GM10847 (cell line): ENCODE measurements around the gene RBM26.

ENCODE experiments used
- POLR2A ChIP-seq: IDR thresholded peaks from 2 replicates; pipeline ENCODE4 v1.6.1; 2011; ENCODE audit not compliant: insufficient read length; ENCODE audit errors: extremely low read depth

Gene RBM26

GRCh38 chr13:79432992-79433391 is 26.9 kb upstream of the RBM26 start:
- no peak for TF ChIP-seq POLR2A

DNA sequence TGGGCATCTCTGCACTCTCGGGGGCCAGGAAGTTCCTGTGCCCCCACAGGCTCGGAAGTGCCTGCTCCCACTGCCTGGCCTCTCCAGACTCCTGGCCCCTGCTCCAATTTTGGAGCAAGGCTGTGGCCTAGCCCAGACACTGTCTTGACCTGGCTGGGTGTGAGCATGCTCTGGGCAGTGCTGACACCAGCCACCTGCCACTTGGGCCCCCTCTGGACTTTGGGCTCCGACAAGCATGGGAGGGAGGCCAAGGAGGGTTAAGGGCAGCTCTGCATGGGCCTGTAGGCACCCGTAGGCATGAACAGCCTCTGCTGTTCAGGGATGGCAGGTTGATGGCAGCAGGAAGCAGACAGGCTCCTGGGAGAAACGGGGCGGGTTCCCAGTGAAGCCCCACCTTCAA is 26.0 kb upstream of the RBM26 start:
- no peak for TF ChIP-seq POLR2A

- no peak for TF ChIP-seq POLR2A
These were observed 23.3 kb upstream of the RBM26 start for GRCh38 chr13:79429309-79429708.

DNA sequence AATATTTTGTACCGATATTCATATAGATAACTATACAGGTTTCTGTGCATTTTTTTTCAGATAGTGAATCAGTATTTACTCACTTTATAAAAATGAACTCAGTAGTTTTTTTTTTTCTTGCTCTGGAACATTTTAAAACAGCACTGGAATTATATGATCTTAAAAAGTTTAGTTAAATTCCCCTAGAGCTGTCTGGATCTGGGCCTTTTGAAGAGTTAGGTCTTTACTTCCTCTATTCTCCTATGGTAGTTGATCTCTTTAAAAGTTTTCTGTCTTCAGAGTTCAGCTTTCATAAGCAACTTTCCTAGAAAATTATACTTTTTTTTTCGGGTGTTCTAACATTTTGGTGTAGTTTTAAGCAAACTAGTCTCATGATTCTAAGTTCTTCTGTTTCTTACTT is 21.8 kb upstream of the RBM26 start:
- no peak for TF ChIP-seq POLR2A

DNA sequence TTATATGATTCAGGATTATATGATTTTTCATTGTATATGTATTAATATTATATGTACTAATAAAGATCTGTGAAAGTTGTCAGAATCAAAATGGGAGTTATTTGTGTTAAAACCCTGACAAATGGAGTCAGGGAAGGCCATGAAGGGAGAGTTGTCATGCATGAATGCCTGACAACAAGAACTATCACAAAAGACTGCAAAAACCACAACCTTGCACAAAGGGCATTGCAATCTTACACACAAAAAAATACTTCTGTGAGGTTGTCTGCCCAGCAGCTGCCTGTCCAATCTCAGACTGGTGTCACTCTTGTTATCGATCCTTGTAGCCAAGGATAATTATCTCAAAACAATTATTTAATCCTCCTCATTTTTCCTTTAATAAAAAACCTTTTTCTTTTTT is 21.2 kb upstream of the RBM26 start:
- no peak for TF ChIP-seq POLR2A

GRCh38 chr13:79423801-79424642 is 18.0 kb upstream of the RBM26 start:
- no peak for TF ChIP-seq POLR2A

- no peak for TF ChIP-seq POLR2A
These were observed 17.3 kb upstream of the RBM26 start for GRCh38 chr13:79423340-79423739.

DNA sequence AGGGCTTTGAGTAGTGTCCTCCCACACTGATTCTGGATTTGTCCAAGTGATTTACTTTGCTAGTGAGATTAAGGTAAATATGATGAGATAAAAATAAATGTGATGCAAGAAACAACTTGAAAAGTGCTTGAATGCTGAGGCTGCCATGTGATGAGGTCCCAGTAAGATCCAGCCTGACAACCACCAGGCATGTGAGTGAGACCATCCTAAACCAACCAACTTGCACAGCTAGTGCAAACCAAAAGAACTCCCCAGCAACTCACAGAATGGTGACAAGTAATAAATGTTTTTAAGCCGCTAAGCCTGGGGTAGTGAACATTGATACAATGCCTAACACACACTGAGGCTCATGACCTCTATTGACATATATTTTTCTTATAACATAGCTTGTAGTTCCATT is 13.3 kb upstream of the RBM26 start:
- no peak for TF ChIP-seq POLR2A

- no peak for TF ChIP-seq POLR2A
These were observed 11.7 kb upstream of the RBM26 start for GRCh38 chr13:79417741-79418140.

- no peak for TF ChIP-seq POLR2A
These were observed 7.5 kb upstream of the RBM26 start for GRCh38 chr13:79413521-79413920.

DNA sequence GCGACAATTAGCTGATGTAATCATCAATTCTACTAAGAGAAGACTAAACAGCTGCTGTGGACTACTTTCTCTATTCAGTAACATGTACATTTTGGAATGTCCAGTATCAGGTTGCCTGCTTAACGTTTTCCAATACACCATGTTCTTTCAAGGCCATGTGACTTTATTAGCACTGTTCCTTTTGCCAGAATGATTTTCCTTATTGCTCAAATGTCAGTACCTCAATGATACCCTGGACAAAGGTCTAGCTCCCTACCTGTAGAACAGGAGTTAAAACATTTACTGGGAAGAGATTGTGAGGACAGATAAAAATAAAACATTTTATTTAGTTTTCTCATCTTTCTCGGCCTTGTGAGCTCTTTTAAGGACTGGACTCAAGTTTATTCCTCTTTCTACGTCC is 3.8 kb upstream of the RBM26 start:
- TF ChIP-seq POLR2A, result no peak

DNA sequence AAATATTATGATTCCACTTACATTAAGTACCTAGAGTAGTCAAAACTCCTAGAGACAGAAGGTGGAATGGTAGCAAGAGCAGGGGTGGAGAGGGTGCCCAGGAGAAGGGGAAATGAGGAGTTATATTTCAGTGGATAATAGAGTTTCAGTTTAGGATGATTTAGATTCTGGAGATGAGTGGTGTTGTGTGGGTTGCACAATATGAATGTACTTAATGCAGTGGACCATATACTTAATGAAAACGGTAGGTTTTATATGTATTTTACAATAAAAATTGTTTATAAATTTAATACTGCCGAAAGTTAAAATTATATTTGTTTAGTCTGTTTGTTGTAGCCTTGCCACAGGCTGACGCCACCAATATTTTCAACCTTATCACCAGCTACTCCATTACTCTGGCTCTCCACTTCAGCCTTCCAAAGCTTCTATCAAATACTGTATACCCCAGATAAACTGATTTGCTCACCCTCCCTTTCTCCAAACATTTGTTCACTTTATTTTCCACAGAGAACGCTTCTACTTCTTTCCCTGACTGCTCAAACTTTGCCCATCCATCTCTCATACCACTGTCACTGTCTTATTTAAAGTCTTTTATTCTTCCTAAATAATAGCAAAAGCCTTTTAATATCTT is 1.4 kb upstream of the RBM26 start:
- TF ChIP-seq POLR2A, result no peak

DNA sequence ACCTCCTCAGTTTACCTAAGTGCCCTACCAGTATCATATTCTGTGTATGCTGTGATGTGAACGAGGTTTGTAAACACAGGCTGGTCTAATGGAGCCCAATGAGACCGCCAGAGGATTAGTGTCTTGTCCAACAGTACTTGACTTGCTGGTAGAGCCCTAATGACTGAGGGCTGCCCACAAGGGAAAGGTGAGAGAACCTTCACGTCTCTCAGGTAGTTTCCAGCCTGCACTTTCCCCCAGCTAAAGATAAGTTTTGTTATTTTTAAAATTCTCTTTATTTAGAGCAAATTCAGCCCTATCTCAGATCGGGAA is 498 bp upstream of the RBM26 start:
- TF ChIP-seq POLR2A, result no peak

GRCh38 chr13:79405501-79405830 is 589 bp downstream of the RBM26 start:
- no peak for TF ChIP-seq POLR2A

DNA sequence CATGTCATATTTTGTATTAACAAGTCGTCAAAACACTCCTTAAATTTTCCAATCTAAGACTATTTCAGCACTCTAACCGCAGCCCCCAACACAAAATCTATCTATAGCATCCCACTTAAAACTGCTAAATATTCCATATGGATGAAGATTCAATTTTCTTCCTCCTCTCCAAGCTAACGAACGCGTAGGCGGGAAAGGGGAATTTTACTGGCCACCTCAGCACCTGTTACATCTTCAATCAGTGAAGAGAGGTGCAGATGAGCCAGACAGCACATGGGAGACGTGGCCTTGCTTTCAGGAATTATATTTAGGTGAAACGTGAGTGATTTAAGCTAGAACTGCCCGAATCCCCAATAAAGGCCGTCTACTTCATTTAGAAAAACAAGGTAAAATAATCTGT is 1.1 kb downstream of the RBM26 start:
- TF ChIP-seq POLR2A, result no peak

- no peak for TF ChIP-seq POLR2A
These were observed 1.7 kb downstream of the RBM26 start for GRCh38 chr13:79404361-79404760.

GRCh38 chr13:79403113-79403512 is 2.9 kb downstream of the RBM26 start:
- no peak for TF ChIP-seq POLR2A

DNA sequence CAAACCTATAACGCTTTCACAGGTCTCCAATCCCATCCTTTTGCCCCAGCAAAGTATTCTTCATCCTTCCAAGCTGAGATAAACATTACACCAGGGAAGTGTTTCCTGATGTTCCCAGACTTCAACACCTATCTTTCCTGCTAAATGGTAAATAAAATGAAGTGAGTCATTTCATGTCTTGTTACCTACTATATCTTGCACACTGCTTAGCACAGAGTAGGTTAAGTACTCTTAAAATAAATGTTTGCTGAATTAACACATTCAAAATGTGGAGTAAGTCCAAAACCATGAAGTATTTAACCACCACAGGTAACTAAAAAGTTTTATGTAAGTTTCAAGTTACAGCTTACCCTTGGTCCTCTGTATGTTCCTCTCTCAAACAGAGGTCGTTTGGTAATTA is 3.4 kb downstream of the RBM26 start:
- TF ChIP-seq POLR2A, result no peak

DNA sequence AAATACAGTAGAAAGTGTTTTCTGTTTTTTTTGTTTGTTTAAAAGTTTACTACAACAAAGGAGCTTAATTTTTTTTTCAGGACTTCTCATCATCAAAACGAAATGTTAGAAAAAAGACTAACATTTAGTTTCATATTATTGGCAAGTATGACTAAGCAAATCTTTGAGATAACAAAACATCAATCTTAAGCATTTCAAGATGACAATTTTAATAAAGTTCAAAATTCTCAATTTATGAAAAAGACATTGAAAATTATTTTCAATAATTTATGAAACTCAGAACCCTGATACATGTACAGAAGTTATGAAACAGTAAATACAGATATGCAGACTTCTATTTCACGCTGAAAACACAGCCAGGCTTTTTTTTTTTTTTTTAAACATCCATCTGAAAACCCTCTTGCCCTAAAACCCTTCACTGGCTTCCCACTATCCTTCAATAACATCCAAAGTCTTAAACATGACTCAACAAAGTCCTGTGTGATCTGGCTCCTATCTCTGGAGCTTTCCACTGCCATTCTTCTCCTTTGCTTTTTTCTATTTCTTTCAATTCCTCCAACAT is 3.9 kb downstream of the RBM26 start:
- TF ChIP-seq POLR2A, result no peak
